ENCODE data around the gene OOSP3. TPM values are rescaled to one million over a fixed set of nuclear protein-coding genes. Genes with fewer than 3 reads are reported as not detected.

Gene OOSP3
- polyA plus RNA-seq, 1 donor (not counting 4 experiments of a cell fraction or from before 2014, with no cell fraction given) = 0.14 TPM

GRCh38 chr11:59898650-59899049 is 20.1 kb downstream of the OOSP3 start:
- H2AFZ ChIP-seq (ENCODE audit: control insufficient read depth, low read length) = no peak overlapping the region
- TF ChIP-seq, protein P1, sequence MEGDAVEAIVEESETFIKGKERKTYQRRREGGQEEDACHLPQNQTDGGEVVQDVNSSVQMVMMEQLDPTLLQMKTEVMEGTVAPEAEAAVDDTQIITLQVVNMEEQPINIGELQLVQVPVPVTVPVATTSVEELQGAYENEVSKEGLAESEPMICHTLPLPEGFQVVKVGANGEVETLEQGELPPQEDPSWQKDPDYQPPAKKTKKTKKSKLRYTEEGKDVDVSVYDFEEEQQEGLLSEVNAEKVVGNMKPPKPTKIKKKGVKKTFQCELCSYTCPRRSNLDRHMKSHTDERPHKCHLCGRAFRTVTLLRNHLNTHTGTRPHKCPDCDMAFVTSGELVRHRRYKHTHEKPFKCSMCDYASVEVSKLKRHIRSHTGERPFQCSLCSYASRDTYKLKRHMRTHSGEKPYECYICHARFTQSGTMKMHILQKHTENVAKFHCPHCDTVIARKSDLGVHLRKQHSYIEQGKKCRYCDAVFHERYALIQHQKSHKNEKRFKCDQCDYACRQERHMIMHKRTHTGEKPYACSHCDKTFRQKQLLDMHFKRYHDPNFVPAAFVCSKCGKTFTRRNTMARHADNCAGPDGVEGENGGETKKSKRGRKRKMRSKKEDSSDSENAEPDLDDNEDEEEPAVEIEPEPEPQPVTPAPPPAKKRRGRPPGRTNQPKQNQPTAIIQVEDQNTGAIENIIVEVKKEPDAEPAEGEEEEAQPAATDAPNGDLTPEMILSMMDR (optimal IDR thresholded peaks at IDR 0.05 in 1 of 3, IDR thresholded peaks at IDR 0.05 in 1 of 3, conservative IDR thresholded peaks at IDR 0.05 in 1 of 3; ENCODE audit: extremely low read depth in 1 of 3, insufficient read depth in 2 of 3, low read length in 3 of 3) = no peak
- no peak for TF ChIP-seq EZH2 (IDR thresholded peaks at IDR 0.05; ENCODE audit: low read length)
- no peaks in the 10 kb centered on the region for H3K36me3 ChIP-seq (ENCODE audit: control insufficient read depth in 2 of 2, extremely low read depth in 1 of 2, insufficient read depth in 2 of 2, low read length in 2 of 2)
- no peaks in the 10 kb centered on the region for H3K9me1 ChIP-seq (ENCODE audit: control insufficient read depth, extremely low read depth, insufficient read depth, low read length)
- no peaks in the 10 kb centered on the region for H4K20me1 ChIP-seq (ENCODE audit: control insufficient read depth, extremely low read depth, insufficient read depth, low read length)
- no peaks in the 10 kb centered on the region for H3K9me3 ChIP-seq (ENCODE audit: control insufficient read depth, low read depth, low read length)
- no peaks in the 10 kb centered on the region for H3K27me3 ChIP-seq (ENCODE audit: control insufficient read depth, extremely low read depth, insufficient read depth, low read length)
- FAIRE-seq (no peak), DNase-seq (ENCODE audit: low read depth, low spot score) (no peak)
- H3K9ac ChIP-seq (ENCODE audit: control insufficient read depth, extremely low read depth, insufficient read depth, low read length) = no peak overlapping the region
- no peaks in the 10 kb centered on the region for H3K79me2 ChIP-seq (ENCODE audit: control insufficient read depth, insufficient read depth, low read length)
- no peak overlapping the region for H3K27ac ChIP-seq (ENCODE audit: control insufficient read depth, insufficient read depth, low read length)
- H3K4me2 ChIP-seq (ENCODE audit: control insufficient read depth, extremely low read depth, insufficient read depth, low read depth, low read length) = no peak overlapping the region
- H3K4me3 ChIP-seq (ENCODE audit: control insufficient read depth in 2 of 3, extremely low read depth in 1 of 3, insufficient read depth in 2 of 3, low read depth in 1 of 3, low read length in 3 of 3) = no peak overlapping the region
- dilution Hi-C loops (cut with MboI; ENCODE audit: extremely low pct_ligation_motif_present, low sequenced_read_pairs) = no loop called here
- H3K4me1 ChIP-seq (ENCODE audit: control insufficient read depth, extremely low read depth, insufficient read depth, low read length) = peaks cover 22% of the 10 kb centered on the region

GRCh38 chr11:59899532-59899931 is 20.9 kb downstream of the OOSP3 start:
- Histone ChIP-seq H2AFZ (ENCODE audit: control insufficient read depth, low read length) (no peak overlapping the region), H3K27me3 (ENCODE audit: control insufficient read depth, extremely low read depth, insufficient read depth, low read length) (no peaks in the 10 kb centered on the region), H3K4me1 (ENCODE audit: control insufficient read depth, extremely low read depth, insufficient read depth, low read length) (peaks cover 18% of the 10 kb centered on the region), H3K4me2 (ENCODE audit: control insufficient read depth, extremely low read depth, insufficient read depth, low read depth, low read length) (no peak overlapping the region), H3K9me1 (ENCODE audit: control insufficient read depth, extremely low read depth, insufficient read depth, low read length) (no peaks in the 10 kb centered on the region), H3K79me2 (ENCODE audit: control insufficient read depth, insufficient read depth, low read length) (no peaks in the 10 kb centered on the region), H4K20me1 (ENCODE audit: control insufficient read depth, extremely low read depth, insufficient read depth, low read length) (no peaks in the 10 kb centered on the region), H3K9me3 (ENCODE audit: control insufficient read depth, low read depth, low read length) (no peaks in the 10 kb centered on the region), H3K36me3 (ENCODE audit: control insufficient read depth in 2 of 2, extremely low read depth in 1 of 2, insufficient read depth in 2 of 2, low read length in 2 of 2) (no peaks in the 10 kb centered on the region), H3K27ac (ENCODE audit: control insufficient read depth, insufficient read depth, low read length) (no peak overlapping the region), H3K9ac (ENCODE audit: control insufficient read depth, extremely low read depth, insufficient read depth, low read length) (no peak overlapping the region), H3K4me3 (ENCODE audit: control insufficient read depth in 2 of 3, extremely low read depth in 1 of 3, insufficient read depth in 2 of 3, low read depth in 1 of 3, low read length in 3 of 3) (no peak overlapping the region)
- no peak for FAIRE-seq
- TF ChIP-seq, protein P1 (optimal IDR thresholded peaks at IDR 0.05 in 1 of 3, IDR thresholded peaks at IDR 0.05 in 1 of 3, conservative IDR thresholded peaks at IDR 0.05 in 1 of 3; ENCODE audit: extremely low read depth in 1 of 3, insufficient read depth in 2 of 3, low read length in 3 of 3) = no peak
- TF ChIP-seq EZH2 (IDR thresholded peaks at IDR 0.05; ENCODE audit: low read length) = no peak
- dilution Hi-C loops (cut with MboI; ENCODE audit: extremely low pct_ligation_motif_present, low sequenced_read_pairs) = no loop called here
- no peak for DNase-seq (ENCODE audit: low read depth, low spot score)
